Caco-2 (cell line): Measurements from ENCODE around the gene NT5DC1. TPM values are rescaled to one million over a fixed set of nuclear protein-coding genes. Genes with fewer than 3 reads are reported as not detected.

Source experiments
- BruUV-seq: library from RNA; stranded (reverse); fragments of 400-500 nt; replicated peaks from 2 replicates; lab custom pipeline; 2021; lab: Mats Ljungman, UMichigan
- CTCF ChIA-PET: fragments of 300-600 bp; sonication (Branson Sonifier 250); formaldehyde crosslinking; loops from one replicate; lab custom pipeline; 2022; ENCODE audit warnings: antibody characterized with exemption; lab: Charles Lee
- POLR2A ChIA-PET: fragments of 300-600 bp; sonication (Branson Sonifier 250); formaldehyde crosslinking; loops from one replicate; lab custom pipeline; 2022; ENCODE audit warnings: antibody characterized with exemption; lab: Charles Lee
- DNase-seq, 2 experiments: peaks; one replicate each; pipeline versions ENCODE4 v3.0.0 to v3.0.0-alpha.2; 2020 to 2022
- H3K27me3 ChIP-seq: replicated peaks from 2 replicates; pipeline ENCODE4 v1.6.0; 2011; ENCODE audit warnings: low read length; ENCODE audit not compliant: control insufficient read depth, insufficient read depth
- H3K36me3 ChIP-seq: 2 replicates; pipeline ENCODE4 v1.5.1; 2011; ENCODE audit warnings: low read length; ENCODE audit not compliant: control insufficient read depth, insufficient read depth
- H3K4me1 ChIP-seq: fragments of 250-450 bp; sonication (Bioruptor Pico); 2 replicates; pipeline ENCODE4 v1.5.1; 2020; ENCODE audit warnings: mild to moderate bottlenecking
- H3K4me3 ChIP-seq: 2 replicates; pipeline ENCODE4 v1.5.1; 2011; ENCODE audit warnings: low read depth, mild to moderate bottlenecking, control low read depth, low read length
- H3K9me3 ChIP-seq: fragments of 250-450 bp; sonication (Bioruptor Pico); 2 replicates; pipeline ENCODE4 v1.5.1; 2020; ENCODE audit warnings: mild to moderate bottlenecking, moderate library complexity
- H3K27ac Mint-ChIP-seq: one replicate; pipeline ENCODE4 v1.8.0; 2022; ENCODE audit warnings: mixed read lengths; ENCODE audit not compliant: unreplicated experiment
- H3K27me3 Mint-ChIP-seq: one replicate; pipeline ENCODE4 v1.8.0; 2022; ENCODE audit warnings: mixed read lengths; ENCODE audit not compliant: insufficient read depth, unreplicated experiment
- H3K36me3 Mint-ChIP-seq: one replicate; pipeline ENCODE4 v1.8.0; 2022; ENCODE audit warnings: mild to moderate bottlenecking, mixed read lengths; ENCODE audit not compliant: insufficient read depth, unreplicated experiment
- H3K4me1 Mint-ChIP-seq: one replicate; pipeline ENCODE4 v1.8.0; 2022; ENCODE audit warnings: low read depth, mixed read lengths; ENCODE audit not compliant: unreplicated experiment
- H3K4me3 Mint-ChIP-seq: one replicate; pipeline ENCODE4 v1.8.0; 2022; ENCODE audit warnings: mild to moderate bottlenecking, moderate library complexity, mixed read lengths; ENCODE audit not compliant: unreplicated experiment
- H3K9me3 Mint-ChIP-seq: one replicate; pipeline ENCODE4 v1.8.0; 2022; ENCODE audit warnings: mixed read lengths; ENCODE audit not compliant: unreplicated experiment
- CTCF ChIP-seq, 2 experiments: fragments of 200-600 bp in 1 of 2; IDR thresholded peaks; 1 replicate in 1 of 2; 2 replicates in 1 of 2; pipeline versions ENCODE4 v1.5.1 to v1.8.0; 2011 to 2022; ENCODE audit warnings: antibody characterized with exemption in 1 of 2, control low read depth in 1 of 2, inconsistent platforms in 1 of 2, low read depth in 1 of 2, low read length in 1 of 2, mild to moderate bottlenecking in 1 of 2, moderate library complexity in 1 of 2; ENCODE audit not compliant: insufficient read depth in 1 of 2, severe bottlenecking in 1 of 2, unreplicated experiment in 1 of 2
- intact Hi-C: fragments of 100-400 bp; cut with micrococcal nuclease; formaldehyde crosslinking; loops from one replicate; pipeline ENCODE4 v1.10.0; 2022; ENCODE audit not compliant: unreplicated experiment
- total RNA-seq: library from RNA; stranded (reverse); gene quantifications from 2 replicates; pipeline ENCODE4 v1.2.3, GENCODE V29; 2022

Gene NT5DC1
- total RNA-seq, 1 experiment from 2014 or later, result 54.3 TPM

- Histone ChIP-seq H3K9me3 (no peaks in the 10 kb centered on the region), H3K4me1 (peaks cover 17% of the 10 kb centered on the region), H3K36me3 (no peaks in the 10 kb centered on the region), H3K27me3 (no peaks in the 10 kb centered on the region), H3K4me3 (no peak overlapping the region)
- no TSS peak for BruUV-seq
- Mint-ChIP-seq H3K27me3 (no peaks in the 10 kb centered on the region), H3K4me1 (no peaks in the 10 kb centered on the region), H3K27ac (no peak overlapping the region), H3K4me3 (no peak overlapping the region), H3K36me3 (peaks cover 6% of the 10 kb centered on the region), H3K9me3 (no peaks in the 10 kb centered on the region)
- CTCF ChIA-PET, result no interaction called here
- no peak for TF ChIP-seq CTCF (IDR thresholded peaks at IDR 0.05; ENCODE audit: insufficient read depth in 1 of 2, low read depth in 1 of 2, low read length in 1 of 2, severe bottlenecking in 1 of 2, unreplicated experiment in 1 of 2)
- DNase-seq, result no peak
- POLR2A ChIA-PET, result no interaction called here
- intact Hi-C loops, result no loop called here
Measured at GRCh38 chr6:116070101-116070500, 30.6 kb upstream of the NT5DC1 start.

GRCh38 chr6:116070616-116071389 is 29.9 kb upstream of the NT5DC1 start:
- no peaks in the 10 kb centered on the region for H3K9me3 ChIP-seq
- H3K4me1 Mint-ChIP-seq, result no peaks in the 10 kb centered on the region
- no peaks in the 10 kb centered on the region for H3K36me3 ChIP-seq
- no peak overlapping the region for H3K27ac Mint-ChIP-seq
- no peak for TF ChIP-seq CTCF (IDR thresholded peaks at IDR 0.05; ENCODE audit: insufficient read depth in 1 of 2, low read depth in 1 of 2, low read length in 1 of 2, severe bottlenecking in 1 of 2, unreplicated experiment in 1 of 2)
- intact Hi-C loops, result no loop called here
- POLR2A ChIA-PET, result no interaction called here
- H3K27me3 Mint-ChIP-seq, result no peaks in the 10 kb centered on the region
- H3K4me3 ChIP-seq, result no peak overlapping the region
- H3K36me3 Mint-ChIP-seq, result peaks cover 6% of the 10 kb centered on the region
- CTCF ChIA-PET, result no interaction called here
- H3K9me3 Mint-ChIP-seq, result no peaks in the 10 kb centered on the region
- no TSS peak for BruUV-seq
- peaks cover 17% of the 10 kb centered on the region for H3K4me1 ChIP-seq
- H3K27me3 ChIP-seq, result no peaks in the 10 kb centered on the region
- no peak overlapping the region for H3K4me3 Mint-ChIP-seq
- DNase-seq, result no peak

- Mint-ChIP-seq H3K36me3 (peaks cover 6% of the 10 kb centered on the region), H3K27me3 (no peaks in the 10 kb centered on the region), H3K9me3 (no peaks in the 10 kb centered on the region), H3K4me1 (peaks cover 3% of the 10 kb centered on the region), H3K4me3 (no peak overlapping the region), H3K27ac (peak overlapping the region; percentile 79)
- Histone ChIP-seq H3K27me3 (no peaks in the 10 kb centered on the region), H3K9me3 (no peaks in the 10 kb centered on the region), H3K4me3 (no peak overlapping the region), H3K36me3 (no peaks in the 10 kb centered on the region), H3K4me1 (peaks cover 17% of the 10 kb centered on the region)
- TF ChIP-seq CTCF (IDR thresholded peaks at IDR 0.05; ENCODE audit: insufficient read depth in 1 of 2, low read depth in 1 of 2, low read length in 1 of 2, severe bottlenecking in 1 of 2, unreplicated experiment in 1 of 2), result no peak
- no TSS peak for BruUV-seq
- intact Hi-C loops, result loop anchor here (2.0 kb wide), 1 partner anchor 28 kb away; the partner anchor contains the start of gene NT5DC1
- ChIA-PET POLR2A (no interaction called here), CTCF (interaction anchor here (0.7 kb wide), 1 partner anchor 15 kb away, joined by 7 read pairs; no protein-coding TSS in a partner anchor)
- DNase-seq, result peak; percentile 37
Measured at GRCh38 chr6:116072368-116072767, 28.3 kb upstream of the NT5DC1 start.
